Mesenchymal stem cell (in vitro differentiated cells and primary cell): ENCODE data around the gene PRSS23.

ENCODE experiments used
- DNase-seq: peaks from one replicate; pipeline ENCODE4 v3.0.0-alpha.2; 2013
- H2AFZ ChIP-seq: one replicate; pipeline ENCODE4 v1.6.1; 2013; ENCODE audit warnings: low read depth, mild to moderate bottlenecking, control low read depth, inconsistent platforms, low read length, moderate library complexity
- H2AK5ac ChIP-seq: 2 replicates; pipeline ENCODE4 v1.6.1; 2013; ENCODE audit warnings: low read length, moderate library complexity, mild to moderate bottlenecking, inconsistent platforms; ENCODE audit not compliant: severe bottlenecking
- H2BK120ac ChIP-seq: one replicate; pipeline ENCODE4 v1.6.1; 2013; ENCODE audit warnings: low read depth, mild to moderate bottlenecking, inconsistent platforms, low read length, moderate library complexity
- H2BK12ac ChIP-seq, 2 experiments: one replicate each; pipeline ENCODE4 v1.6.1; 2013; ENCODE audit warnings: inconsistent platforms in 2 of 2, low read length in 2 of 2, mild to moderate bottlenecking in 2 of 2, moderate library complexity in 2 of 2, control low read depth in 1 of 2
- H2BK15ac ChIP-seq: one replicate; pipeline ENCODE4 v1.6.1; 2013; ENCODE audit warnings: mild to moderate bottlenecking, low read depth, inconsistent platforms; ENCODE audit not compliant: poor library complexity, severe bottlenecking
- H2BK5ac ChIP-seq: 2 replicates; pipeline ENCODE4 v1.6.1; 2013; ENCODE audit warnings: low read depth, mild to moderate bottlenecking, low read length, control low read depth, inconsistent platforms; ENCODE audit not compliant: poor library complexity, severe bottlenecking
- H3K14ac ChIP-seq, 2 experiments: one replicate each; pipeline ENCODE4 v1.6.1; 2013; ENCODE audit warnings: inconsistent platforms in 2 of 2, low read length in 2 of 2, control low read depth in 1 of 2, mild to moderate bottlenecking in 1 of 2, moderate library complexity in 1 of 2
- H3K18ac ChIP-seq, 2 experiments: one replicate each; pipeline ENCODE4 v1.6.1; 2013; ENCODE audit warnings: inconsistent platforms in 2 of 2, low read length in 2 of 2, control low read depth in 1 of 2, low read depth in 1 of 2, mild to moderate bottlenecking in 1 of 2
- H3K23ac ChIP-seq, 2 experiments: one replicate each; pipeline ENCODE4 v1.6.1; 2013; ENCODE audit warnings: inconsistent platforms in 2 of 2, low read length in 2 of 2, mild to moderate bottlenecking in 2 of 2, moderate library complexity in 2 of 2, control low read depth in 1 of 2
- H3K27ac ChIP-seq: 2 replicates; pipeline ENCODE4 v1.5.1; 2013; ENCODE audit warnings: mild to moderate bottlenecking, moderate library complexity, low read length, control low read depth, inconsistent platforms; ENCODE audit not compliant: poor library complexity, severe bottlenecking
- H3K27me3 ChIP-seq, 2 experiments: 2 replicates each; pipeline versions ENCODE4 v1.6.1 to v1.7.0; 2013; ENCODE audit warnings: low read length in 2 of 2, mild to moderate bottlenecking in 2 of 2, moderate library complexity in 2 of 2, control low read depth in 1 of 2, inconsistent platforms in 1 of 2; ENCODE audit not compliant: control insufficient read depth in 1 of 2, insufficient read depth in 1 of 2
- H3K36me3 ChIP-seq, 2 experiments: 2 replicates each; pipeline versions ENCODE4 v1.6.1 to v1.7.0; 2013; ENCODE audit warnings: low read length in 2 of 2, control low read depth in 1 of 2, inconsistent platforms in 1 of 2, low read depth in 1 of 2, mild to moderate bottlenecking in 1 of 2; ENCODE audit not compliant: insufficient read depth in 2 of 2, control insufficient read depth in 1 of 2
- H3K4ac ChIP-seq, 2 experiments: one replicate each; pipeline ENCODE4 v1.6.1; 2013; ENCODE audit warnings: inconsistent platforms in 2 of 2, low read length in 2 of 2, mild to moderate bottlenecking in 2 of 2, moderate library complexity in 2 of 2, control low read depth in 1 of 2, low read depth in 1 of 2
- H3K4me1 ChIP-seq: 2 replicates; pipeline ENCODE4 v1.6.1; 2013; ENCODE audit warnings: low read depth, low read length, control low read depth; ENCODE audit not compliant: control insufficient read depth, insufficient read depth
- H3K4me2 ChIP-seq: 2 replicates; pipeline ENCODE4 v1.6.1; 2013; ENCODE audit warnings: low read length, mild to moderate bottlenecking, inconsistent platforms; ENCODE audit not compliant: poor library complexity, severe bottlenecking
- H3K4me3 ChIP-seq, 2 experiments: 2 replicates each; pipeline versions ENCODE4 v1.5.1 to v1.7.0; 2013; ENCODE audit warnings: low read length in 2 of 2, mild to moderate bottlenecking in 2 of 2, control low read depth in 1 of 2, low read depth in 1 of 2; ENCODE audit not compliant: insufficient read depth in 1 of 2
- H3K79me1 ChIP-seq: replicated peaks from 2 replicates; pipeline ENCODE4 v1.6.1; 2013; ENCODE audit warnings: mild to moderate bottlenecking, control low read depth, low read length, inconsistent platforms; ENCODE audit not compliant: poor library complexity, severe bottlenecking
- H3K9ac ChIP-seq: 2 replicates; pipeline ENCODE4 v1.7.0; 2013; ENCODE audit warnings: mild to moderate bottlenecking, low read length, moderate library complexity
- H3K9me3 ChIP-seq: 2 replicates; pipeline ENCODE4 v1.7.0; 2013; ENCODE audit warnings: mild to moderate bottlenecking, low read length; ENCODE audit not compliant: control insufficient read depth
- H4K8ac ChIP-seq: one replicate; pipeline ENCODE4 v1.6.1; 2013; ENCODE audit warnings: inconsistent platforms, mild to moderate bottlenecking, low read length, moderate library complexity
- H4K91ac ChIP-seq: one replicate; pipeline ENCODE4 v1.6.1; 2013; ENCODE audit warnings: mild to moderate bottlenecking, low read length, inconsistent platforms
- WGBS: methylation state at CpG from one replicate; pipeline ENCODE4 v1.1.7; 2013; ENCODE audit warnings: mixed read lengths; 5-methylcytosine and 5-hydroxymethylcytosine counted together

The PRSS23 gene

DNA sequence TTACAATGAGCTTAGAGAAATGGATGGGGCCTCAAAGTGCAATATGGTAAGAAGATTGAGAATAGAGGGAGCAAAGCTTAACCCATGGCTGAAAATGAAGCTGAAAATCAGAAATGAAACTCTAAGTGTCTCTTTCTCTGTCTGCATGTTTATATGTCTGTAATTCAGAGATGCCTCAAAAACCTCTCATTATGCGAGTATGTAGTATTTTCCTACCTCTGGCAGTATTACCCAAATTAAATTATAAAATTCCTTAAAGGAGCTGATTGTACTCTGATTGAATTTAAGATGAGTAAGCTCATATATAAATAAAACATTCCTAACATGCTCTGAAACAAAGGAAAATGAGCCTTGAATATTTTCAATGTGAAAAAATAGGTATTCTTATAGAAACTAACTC is 39.8 kb upstream of the PRSS23 start:
- H2BK12ac ChIP-seq: no peak overlapping the region
- no peak overlapping the region for H2BK15ac ChIP-seq
- no peaks in the 10 kb centered on the region for H3K9me3 ChIP-seq
- H3K18ac ChIP-seq: no peak overlapping the region
- H3K36me3 ChIP-seq: no peaks in the 10 kb centered on the region
- no peak overlapping the region for H3K14ac ChIP-seq
- no peak overlapping the region for H3K23ac ChIP-seq
- H3K27me3 ChIP-seq: no peaks in the 10 kb centered on the region
- no CpG with 5 or more reads among the region's 1 CpG for WGBS
- H3K27ac ChIP-seq: no peak overlapping the region
- H3K4me1 ChIP-seq: peaks cover 2% of the 10 kb centered on the region
- H2BK5ac ChIP-seq: no peak overlapping the region
- H3K4me3 ChIP-seq: no peak overlapping the region
- no peak overlapping the region for H3K4ac ChIP-seq
- no peak overlapping the region for H4K91ac ChIP-seq
- H3K9ac ChIP-seq: no peak overlapping the region
- H2AFZ ChIP-seq: no peak overlapping the region
- H3K79me1 ChIP-seq: no peaks in the 10 kb centered on the region
- no peak overlapping the region for H2BK120ac ChIP-seq
- H2AK5ac ChIP-seq: no peak overlapping the region
- no peak overlapping the region for H3K4me2 ChIP-seq
- no peak for DNase-seq
- H4K8ac ChIP-seq: no peak overlapping the region

- no peak overlapping the region for H4K8ac ChIP-seq
- no peak overlapping the region for H2AFZ ChIP-seq
- H2BK15ac ChIP-seq: no peak overlapping the region
- no peak overlapping the region for H3K4ac ChIP-seq
- H3K79me1 ChIP-seq: no peaks in the 10 kb centered on the region
- no peaks in the 10 kb centered on the region for H3K9me3 ChIP-seq
- H3K4me3 ChIP-seq: no peak overlapping the region
- H4K91ac ChIP-seq: no peak overlapping the region
- no peak overlapping the region for H3K4me2 ChIP-seq
- H3K36me3 ChIP-seq: no peaks in the 10 kb centered on the region
- peaks cover 2% of the 10 kb centered on the region for H3K4me1 ChIP-seq
- no peak overlapping the region for H2BK12ac ChIP-seq
- no peaks in the 10 kb centered on the region for H3K27me3 ChIP-seq
- H3K14ac ChIP-seq: peak overlapping the region in 1 of 2 experiments; percentile 48
- H2AK5ac ChIP-seq: no peak overlapping the region
- H3K9ac ChIP-seq: no peak overlapping the region
- DNase-seq: no peak
- 36% methylated on average over 2 of the region's 2 CpGs for WGBS
- no peak overlapping the region for H2BK5ac ChIP-seq
- H3K18ac ChIP-seq: no peak overlapping the region
- no peak overlapping the region for H3K27ac ChIP-seq
- no peak overlapping the region for H2BK120ac ChIP-seq
- no peak overlapping the region for H3K23ac ChIP-seq
Measured at GRCh38 chr11:86761978-86762377, 38.4 kb upstream of the PRSS23 start.

GRCh38 chr11:86765203-86765602 is 35.1 kb upstream of the PRSS23 start:
- Histone ChIP-seq H2BK5ac (no peak overlapping the region), H2AK5ac (peak overlapping the region; percentile 63), H2BK15ac (no peak overlapping the region), H2BK12ac (no peak overlapping the region), H3K79me1 (no peaks in the 10 kb centered on the region), H3K27ac (no peak overlapping the region), H3K14ac (no peak overlapping the region), H2BK120ac (no peak overlapping the region), H3K23ac (no peak overlapping the region), H3K4me3 (no peak overlapping the region), H2AFZ (no peak overlapping the region), H4K91ac (no peak overlapping the region), H3K36me3 (no peaks in the 10 kb centered on the region), H3K4me1 (peaks cover 2% of the 10 kb centered on the region), H3K9ac (no peak overlapping the region), H3K4me2 (no peak overlapping the region), H3K27me3 (no peaks in the 10 kb centered on the region), H3K18ac (no peak overlapping the region), H3K4ac (no peak overlapping the region), H4K8ac (peak overlapping the region; percentile 31), H3K9me3 (no peaks in the 10 kb centered on the region)
- whole genome bisulfite sequencing: 94% methylated on average over 3 of the region's 4 CpGs
- DNase-seq: no peak

DNA sequence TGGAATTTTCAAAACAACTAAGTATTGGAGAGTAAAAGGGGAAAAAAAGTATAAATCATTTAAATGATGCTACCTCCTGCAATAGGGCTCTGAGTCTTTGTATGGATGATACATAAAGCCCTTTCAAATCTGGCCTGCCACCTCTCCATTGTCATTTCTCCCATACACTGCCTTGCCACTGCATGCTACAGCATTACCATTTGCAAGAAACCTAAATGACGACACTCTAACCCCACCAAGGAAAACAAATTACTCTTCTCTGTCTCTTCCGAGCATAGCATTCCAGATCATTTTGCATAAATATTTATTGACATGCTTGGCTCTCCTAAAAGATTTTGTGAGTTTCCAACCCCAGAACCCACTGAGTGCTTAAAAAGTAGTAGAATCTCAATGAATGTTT is 34.5 kb upstream of the PRSS23 start:
- Histone ChIP-seq H3K79me1 (no peaks in the 10 kb centered on the region), H4K91ac (no peak overlapping the region)

More for the DNA sequence above, 34.5 kb upstream of the PRSS23 start:
- no peak overlapping the region for H3K4me2 ChIP-seq
- H4K8ac ChIP-seq: no peak overlapping the region
- no peak overlapping the region for H2AFZ ChIP-seq
- WGBS: 67% methylated on average over 2 of the region's 2 CpGs
- no peak overlapping the region for H2BK5ac ChIP-seq
- H3K23ac ChIP-seq: no peak overlapping the region
- H3K4ac ChIP-seq: no peak overlapping the region
- no peaks in the 10 kb centered on the region for H3K27me3 ChIP-seq
- H3K4me3 ChIP-seq: no peak overlapping the region
- H2BK120ac ChIP-seq: no peak overlapping the region
- H3K18ac ChIP-seq: no peak overlapping the region
- no peak overlapping the region for H2AK5ac ChIP-seq
- DNase-seq: no peak
- no peak overlapping the region for H2BK15ac ChIP-seq
- H3K4me1 ChIP-seq: peaks cover 2% of the 10 kb centered on the region
- H3K9me3 ChIP-seq: no peaks in the 10 kb centered on the region
- H3K9ac ChIP-seq: no peak overlapping the region
- H2BK12ac ChIP-seq: no peak overlapping the region
- no peaks in the 10 kb centered on the region for H3K36me3 ChIP-seq
- H3K14ac ChIP-seq: no peak overlapping the region
- H3K27ac ChIP-seq: no peak overlapping the region
